Frontal cortex (tissue), 4 donors: ENCODE measurements around the gene GUCY2F. TPM values are rescaled to one million over a fixed set of nuclear protein-coding genes. Genes with fewer than 3 reads are reported as not detected.
A peak's percentile ranks its signal among the peaks of the same experiment; 100 is the strongest.

Experiments
- DNase-seq, 2 donors: peaks; one replicate each; pipeline ENCODE4 v3.0.0; 2012; ENCODE audit warnings: low spot score in 2 of 2
- FAIRE-seq: peaks from 2 replicates; lab custom pipeline; 2012; peaks lifted over from hg19 to GRCh38; lab: Jason Lieb, UNC
- total RNA-seq: library from RNA; depleted of rRNA; stranded (reverse); fragments of >200 nt; gene quantifications from one replicate; pipeline ENCODE4 v1.2.3, GENCODE V29; 2014
- donor health status: control.
- donor health status: control.
- donor health status: control.

Gene GUCY2F
- total RNA-seq, 1 donor from 2014 or later = not detected

DNA sequence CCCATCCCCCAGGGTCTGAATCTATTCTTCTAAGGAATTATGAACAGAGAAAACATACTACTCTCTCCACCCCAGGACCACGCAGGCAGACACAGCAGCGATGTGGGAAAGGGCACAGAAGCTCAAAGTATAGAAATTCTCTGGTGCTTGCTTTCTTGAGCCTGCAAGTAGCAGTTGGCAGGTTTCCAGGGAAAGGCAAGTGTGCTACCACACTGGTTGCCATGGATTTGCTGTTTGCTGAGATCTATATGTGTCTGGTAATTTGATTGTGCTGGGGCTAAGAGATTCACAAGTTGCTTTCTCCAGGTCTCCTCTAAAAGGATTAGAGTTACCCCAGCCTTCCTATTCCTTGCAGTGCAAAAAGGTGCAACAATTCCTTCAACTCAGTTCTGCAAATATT lies 83.1 kb downstream of the GUCY2F start:
- DNase-seq (no peak), FAIRE-seq (no peak)

DNA sequence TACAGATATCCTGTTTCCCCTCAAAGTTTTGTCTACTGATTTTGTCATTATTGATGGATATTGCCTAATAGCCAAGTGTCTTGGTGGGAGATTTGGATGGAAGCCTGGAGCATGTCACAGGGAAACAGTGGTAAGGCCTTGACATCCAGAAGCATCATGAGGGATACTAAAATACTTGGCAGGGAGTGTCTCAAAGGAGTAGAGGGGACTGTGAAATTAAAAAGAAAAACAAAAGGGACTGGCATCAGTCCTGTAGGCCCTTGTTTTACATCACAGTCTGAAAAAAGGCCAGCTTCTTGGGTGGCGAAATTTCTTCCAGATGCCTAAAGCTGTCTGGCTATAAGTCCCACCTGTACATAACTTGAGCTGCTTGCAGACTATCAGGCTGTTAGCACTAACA lies 83.8 kb downstream of the GUCY2F start:
- DNase-seq = no peak
- no peak for FAIRE-seq

DNA sequence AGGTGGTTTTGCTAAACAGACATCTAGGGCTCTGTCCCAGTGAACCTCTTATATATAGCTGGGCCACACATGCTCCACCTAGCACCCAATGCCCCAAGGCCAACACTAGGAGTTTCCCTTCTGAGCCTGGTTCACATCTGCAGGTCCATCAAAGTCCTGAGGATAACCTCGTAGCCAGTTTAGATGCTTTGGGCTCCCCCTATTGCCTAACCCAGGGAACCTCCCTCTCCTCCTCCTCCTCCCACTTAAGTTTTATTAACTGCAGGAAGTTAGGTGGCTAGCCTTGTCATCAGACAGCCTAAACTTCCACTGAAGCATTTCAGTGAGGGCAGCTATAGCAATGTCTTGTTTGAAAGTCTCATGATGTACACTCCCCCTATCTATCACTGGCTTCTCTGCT lies 88.0 kb downstream of the GUCY2F start:
- FAIRE-seq = no peak
- no peak for DNase-seq

DNA sequence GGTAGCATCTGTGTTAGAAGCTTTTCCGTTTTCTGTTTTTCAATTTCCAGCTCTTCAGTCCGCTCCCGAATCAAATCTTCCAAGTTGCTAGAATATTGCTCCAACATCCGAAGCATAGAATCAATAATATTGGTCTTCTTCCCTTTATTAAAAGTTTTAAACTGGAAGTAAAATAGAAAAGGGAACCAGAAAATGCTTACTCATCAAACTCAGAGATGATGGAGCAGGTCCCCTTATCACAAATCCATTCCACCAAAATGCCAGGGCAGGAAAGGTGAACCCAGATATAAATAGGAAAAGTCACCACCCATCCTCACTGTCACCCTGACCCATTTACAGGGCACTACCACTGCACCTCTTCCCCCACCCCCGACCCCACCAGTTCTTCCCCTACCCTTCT lies 89.0 kb downstream of the GUCY2F start:
- FAIRE-seq (no peak), DNase-seq (no peak)

DNA sequence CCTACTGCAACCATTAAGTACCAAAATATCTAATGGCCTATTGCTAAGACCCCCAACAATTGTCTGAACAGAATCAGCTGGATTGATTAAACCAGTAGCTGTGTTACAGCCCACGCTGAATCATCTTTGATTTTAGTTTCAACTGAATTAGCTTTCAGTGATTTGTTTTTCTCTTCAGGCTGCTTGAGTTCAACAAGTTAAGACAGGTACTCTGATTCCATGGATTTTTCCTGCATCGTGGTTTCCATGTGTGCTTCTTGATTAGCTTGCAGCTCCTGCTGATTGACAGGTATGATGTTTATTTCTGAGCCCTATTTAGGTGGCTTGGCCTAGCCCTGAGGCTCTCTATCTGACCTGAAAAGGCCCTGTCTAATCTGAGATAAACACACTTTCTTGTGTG lies 91.3 kb downstream of the GUCY2F start:
- FAIRE-seq (no peak), DNase-seq (no peak)

DNA sequence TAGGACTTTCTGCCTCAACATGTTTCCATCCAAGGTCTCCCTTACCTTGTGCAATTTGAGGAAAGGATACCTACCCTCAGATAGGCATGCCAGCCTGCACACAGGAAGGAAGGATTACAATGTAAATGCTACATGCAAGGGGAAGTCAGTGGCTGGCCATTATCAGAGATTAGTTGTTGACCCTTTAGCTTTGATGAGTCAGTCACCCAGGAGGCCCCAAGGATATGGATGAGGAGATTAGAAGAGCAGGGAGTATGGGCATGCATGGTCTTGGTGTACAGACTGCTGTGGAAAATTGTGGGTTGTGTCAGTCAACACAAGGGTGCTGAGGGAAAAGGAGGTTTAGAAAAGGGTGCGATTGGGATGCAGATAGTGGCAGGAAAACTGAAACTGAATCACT lies 92.0 kb downstream of the GUCY2F start:
- FAIRE-seq = no peak
- DNase-seq = no peak

DNA sequence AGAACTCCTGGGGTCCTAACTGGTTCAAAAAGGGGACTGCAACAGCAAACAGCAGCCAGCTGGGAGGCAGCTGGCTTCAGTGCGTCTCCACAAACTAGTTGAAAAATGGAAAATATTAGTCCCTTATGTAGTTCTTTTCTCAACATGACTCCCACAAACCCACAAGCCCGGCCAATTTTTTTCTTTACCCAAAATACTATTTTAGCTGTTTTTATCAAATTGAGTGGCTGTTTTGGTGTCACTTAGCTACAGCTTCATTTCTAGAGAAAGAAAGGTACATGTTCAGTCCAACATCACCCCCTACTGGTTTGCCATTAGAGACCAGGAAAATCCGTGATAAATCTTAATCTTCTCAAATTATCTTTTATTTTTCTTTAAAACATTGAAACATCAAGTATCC lies 97.2 kb downstream of the GUCY2F start:
- no peak for FAIRE-seq
- DNase-seq = peak in 1 of 2 donors; percentile 4

DNA sequence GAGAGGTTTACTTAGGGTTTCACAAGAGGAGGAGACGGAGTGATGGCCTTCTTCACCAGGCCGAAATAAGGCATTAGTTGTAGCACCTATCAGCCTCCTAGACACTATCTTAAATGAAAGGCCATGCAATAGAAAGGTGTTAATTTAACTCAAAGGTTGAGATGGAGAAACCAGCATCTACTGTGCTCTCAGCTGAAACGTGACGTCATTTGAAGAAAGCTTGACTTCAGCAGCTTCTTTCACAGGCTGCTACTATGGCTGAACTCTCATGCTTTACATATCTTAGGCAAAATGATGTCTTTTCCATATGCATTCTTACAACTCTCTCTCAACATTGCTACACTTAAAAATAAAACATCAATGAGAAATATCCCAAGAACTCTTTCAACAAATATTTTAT lies 99.6 kb downstream of the GUCY2F start:
- FAIRE-seq (no peak), DNase-seq (no peak)

DNA sequence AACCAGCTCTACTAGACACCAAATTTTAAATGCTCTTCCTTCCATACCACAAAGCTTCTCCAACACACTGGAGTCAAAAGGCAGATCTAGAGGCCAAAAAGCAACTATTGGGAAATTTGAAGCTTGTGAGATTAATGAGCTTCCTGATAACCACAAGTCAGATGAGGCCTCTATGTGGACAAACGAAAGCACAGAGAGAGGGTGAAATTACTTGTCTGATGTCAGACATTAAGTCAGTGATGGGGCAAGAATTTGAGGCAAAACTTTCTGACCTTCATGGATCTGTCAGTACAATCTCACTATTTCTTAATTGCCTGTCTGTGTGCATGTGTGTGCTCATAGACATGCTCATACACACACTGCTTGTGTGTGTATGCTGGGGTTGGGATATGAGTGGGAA lies 103.6 kb downstream of the GUCY2F start:
- DNase-seq (no peak), FAIRE-seq (no peak)

DNA sequence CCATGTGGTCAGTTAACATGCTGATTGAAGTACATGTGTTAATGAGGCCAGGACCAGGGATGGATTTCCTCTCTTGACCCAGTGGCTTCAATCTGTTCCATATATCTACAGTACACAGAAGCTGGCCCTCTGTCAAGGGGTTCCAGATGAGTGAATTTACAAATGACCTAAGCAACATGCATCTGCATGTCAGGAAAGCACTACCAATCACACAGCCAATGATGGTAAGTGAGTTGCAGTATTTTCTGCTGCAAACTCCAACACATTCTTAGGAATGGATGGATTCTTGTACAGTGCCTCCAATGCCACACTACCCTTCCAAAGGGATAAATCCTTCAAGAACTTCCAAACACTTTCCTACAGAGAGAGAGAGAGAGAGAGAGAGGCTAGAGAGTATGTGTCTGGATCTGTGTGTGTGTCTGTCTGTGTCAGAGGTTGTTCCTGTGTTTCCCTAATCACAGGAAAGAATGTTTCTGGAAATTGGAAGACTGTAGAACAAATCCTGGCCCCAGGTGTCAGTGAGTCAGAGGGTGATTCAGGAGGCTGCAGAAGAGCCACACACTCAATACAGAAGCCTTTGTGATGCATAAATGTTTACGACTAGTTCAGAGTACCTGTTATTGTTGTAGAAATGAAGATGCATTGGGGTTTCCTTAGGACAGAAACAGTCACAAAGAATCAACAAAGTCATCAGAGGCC lies 107.5 kb downstream of the GUCY2F start:
- DNase-seq (no peak), FAIRE-seq (no peak)

DNA sequence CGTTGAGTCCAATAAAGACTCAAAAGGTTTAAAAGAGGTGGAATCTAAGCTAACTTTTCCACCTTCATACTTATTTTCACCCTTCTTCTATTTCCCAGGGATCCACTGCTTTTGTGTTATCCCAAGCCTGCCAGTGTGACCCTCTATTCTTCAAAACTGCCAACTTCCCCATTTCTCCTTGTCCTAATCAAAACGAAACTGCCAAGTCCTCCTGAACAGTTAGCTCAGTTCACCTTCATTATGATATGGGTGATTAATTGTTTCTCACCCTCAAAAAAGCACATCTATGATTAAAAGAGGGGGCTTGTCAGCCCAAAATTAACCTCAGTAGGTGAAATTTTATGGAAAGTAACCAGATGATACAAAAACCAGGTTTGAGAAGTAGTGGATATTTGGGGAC lies 108.4 kb downstream of the GUCY2F start:
- DNase-seq (no peak), FAIRE-seq (no peak)

DNA sequence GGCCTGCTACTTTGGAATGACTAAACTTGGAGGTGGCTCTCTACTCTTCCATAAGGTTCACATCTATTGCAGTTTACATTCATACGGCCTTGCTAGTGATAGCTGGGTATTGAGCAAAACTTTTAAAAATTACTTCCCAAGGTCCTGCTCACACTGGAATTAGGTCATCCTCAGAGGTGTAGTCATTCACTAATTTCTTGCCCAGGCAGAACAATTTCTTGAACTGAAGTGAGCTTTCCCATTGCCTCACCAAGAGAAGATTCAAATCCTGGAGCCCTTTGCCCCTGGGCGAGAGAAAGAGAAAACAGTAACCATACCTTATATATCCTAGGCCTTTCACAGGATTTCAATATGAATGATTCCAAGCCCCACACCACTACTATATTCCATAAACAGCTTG lies 109.2 kb downstream of the GUCY2F start:
- DNase-seq (no peak), FAIRE-seq (no peak)

DNA sequence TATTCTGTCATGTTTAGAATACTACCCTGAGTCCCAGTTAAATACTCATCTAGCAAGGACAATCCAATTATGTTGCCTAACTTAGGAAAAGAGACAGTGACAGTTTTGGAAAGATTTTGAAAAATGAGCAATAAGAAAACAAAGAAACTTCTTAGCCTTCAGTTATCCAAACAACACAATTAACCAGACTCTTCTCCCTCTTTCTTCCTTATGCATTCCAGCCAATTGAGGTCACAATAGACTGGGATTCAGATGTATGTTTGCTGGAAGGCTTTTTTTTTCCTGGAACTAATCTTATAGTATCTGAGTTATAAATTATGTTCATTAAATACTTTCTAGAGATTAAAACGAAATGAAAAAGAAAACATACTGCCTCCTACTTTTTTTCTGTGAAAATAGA lies 109.6 kb downstream of the GUCY2F start:
- DNase-seq = no peak
- FAIRE-seq = no peak

DNA sequence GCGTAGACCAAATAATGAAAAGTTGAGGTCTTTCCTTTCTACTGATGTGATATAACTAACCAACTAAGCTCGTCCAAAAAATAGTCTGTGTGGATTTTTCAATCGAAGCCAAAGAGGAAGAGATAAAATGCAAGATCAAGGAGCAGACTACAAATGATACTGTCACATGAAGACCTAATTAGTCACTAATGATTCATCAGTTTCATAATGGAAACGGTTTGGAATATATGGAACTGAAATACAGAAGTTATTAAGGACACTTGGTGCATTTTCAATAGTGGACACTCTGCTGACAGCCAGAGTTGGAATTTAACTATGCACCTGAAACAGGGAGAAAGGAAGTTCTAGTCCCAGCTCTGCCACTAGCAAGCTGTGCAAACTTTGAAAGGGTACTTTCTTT lies 119.8 kb downstream of the GUCY2F start:
- FAIRE-seq (no peak), DNase-seq (no peak)

DNA sequence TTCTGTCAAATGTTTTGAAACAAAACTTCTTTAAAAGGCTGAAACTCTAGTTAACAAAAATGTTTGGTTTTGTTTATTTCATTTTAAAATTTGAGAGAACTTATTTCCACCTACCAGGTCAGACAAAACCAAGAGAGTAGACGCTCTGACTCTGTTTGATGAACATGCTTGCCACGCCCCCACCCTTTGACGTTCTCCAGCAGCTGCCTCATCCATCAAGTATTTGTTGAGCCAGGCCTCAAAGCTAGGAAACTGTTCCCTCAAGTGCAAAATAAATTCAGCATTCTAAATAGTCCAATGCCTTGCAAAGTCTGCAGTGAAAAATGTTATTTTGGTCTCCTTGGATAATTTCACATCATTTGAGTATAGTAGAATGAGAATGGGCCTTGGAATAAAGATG lies 121.6 kb downstream of the GUCY2F start:
- DNase-seq = no peak
- no peak for FAIRE-seq

DNA sequence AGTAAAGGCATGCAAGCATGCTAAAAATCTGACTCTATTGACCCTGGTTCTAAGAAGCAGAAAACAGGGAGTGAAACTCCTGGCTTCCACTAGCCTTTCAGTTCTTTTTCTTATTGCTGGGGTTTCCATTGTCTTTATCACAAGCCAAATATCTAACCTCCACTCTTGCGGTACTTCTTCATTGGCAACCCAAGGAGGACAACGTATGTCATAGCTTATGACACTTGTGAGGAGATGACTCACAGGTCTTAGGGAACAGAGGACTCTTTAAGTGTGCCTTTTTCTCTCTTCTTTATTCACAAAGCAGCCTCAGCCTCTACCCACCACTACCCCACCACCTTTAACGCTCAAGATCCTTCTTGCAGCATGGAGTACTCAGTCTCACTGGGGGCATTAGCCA lies 124.2 kb downstream of the GUCY2F start:
- no peak for DNase-seq
- no peak for FAIRE-seq

DNA sequence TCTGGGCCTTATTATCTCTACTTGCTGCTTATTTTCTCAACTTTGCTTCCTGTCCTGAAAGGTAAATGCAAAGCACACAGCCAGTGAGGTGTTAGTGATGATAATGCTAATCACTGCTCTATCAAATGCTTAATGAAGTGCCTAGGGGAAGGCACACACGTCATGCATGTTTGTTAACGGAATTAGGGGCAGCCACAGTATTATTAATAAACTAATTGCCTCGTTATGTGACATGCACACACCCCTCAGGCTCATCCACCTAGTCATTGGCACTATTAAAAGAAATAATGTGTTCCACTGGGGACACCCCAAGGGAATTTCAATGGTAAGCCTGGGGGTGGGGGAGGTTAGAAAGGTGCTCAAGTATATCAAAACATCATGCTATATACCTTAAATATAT lies 125.2 kb downstream of the GUCY2F start:
- DNase-seq (no peak), FAIRE-seq (no peak)

DNA sequence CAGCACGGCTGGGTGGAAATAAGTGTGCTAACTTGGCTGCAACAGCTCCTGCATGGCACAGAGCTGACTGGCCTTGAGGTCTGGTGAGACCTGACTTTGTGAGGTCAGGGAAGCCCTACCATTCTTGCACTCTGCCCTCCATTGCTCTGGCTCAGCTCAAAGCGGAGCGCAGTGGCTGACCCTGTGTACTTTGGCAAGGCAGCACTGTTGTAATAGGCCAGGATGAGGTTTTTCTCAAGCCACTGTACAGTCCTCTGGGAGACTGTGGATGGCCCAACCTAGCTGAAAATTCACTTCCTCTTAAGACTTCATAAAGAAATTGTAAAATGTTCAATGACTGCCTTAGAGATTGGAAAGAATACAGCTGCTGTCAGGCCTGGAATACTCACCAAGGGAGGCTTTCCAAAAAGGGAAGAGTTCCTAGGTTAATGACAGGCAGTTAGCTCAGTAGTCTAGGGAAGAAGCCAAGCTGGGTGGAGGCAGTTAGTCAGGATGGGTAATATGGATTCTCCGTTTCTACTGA lies 129.8 kb downstream of the GUCY2F start:
- no peak for DNase-seq
- no peak for FAIRE-seq

DNA sequence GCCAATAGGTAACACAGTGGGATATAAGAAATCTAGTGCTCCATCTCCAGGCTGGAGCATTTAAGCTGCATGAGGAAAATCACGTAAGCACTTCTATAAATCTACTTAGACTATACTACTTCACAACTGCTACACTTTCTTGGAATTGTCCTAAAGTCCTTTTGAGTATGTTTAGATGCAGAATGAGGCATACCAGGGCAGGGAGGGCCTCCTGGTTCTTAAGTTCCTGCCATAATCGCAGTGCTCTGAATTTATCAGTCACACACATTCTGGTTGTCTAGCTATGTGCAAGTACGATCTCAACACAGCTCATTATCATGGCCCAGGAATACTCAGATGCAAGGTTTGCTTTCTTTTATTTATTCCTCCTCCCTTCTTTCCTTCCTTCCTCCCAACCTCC lies 130.3 kb downstream of the GUCY2F start:
- DNase-seq = no peak
- no peak for FAIRE-seq

DNA sequence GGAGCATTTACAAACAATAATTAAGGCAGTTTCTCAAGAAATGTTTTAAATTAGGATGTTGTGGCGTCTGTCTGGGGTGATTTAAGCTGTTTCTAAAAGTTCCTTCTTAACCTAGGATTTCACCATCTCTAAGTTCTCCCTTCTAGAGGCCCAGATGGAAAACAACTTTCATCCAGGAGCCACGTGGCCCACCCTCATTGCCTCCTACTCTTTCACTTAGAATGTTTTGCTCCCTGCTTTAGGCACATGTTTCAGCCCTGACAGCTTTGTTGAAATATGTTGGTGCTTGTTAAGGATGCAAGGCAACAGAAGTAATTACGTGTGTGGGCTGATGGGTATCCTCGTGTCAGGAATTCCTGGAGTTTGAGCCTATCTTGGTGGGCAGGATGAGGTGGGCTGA lies 131.3 kb downstream of the GUCY2F start:
- no peak for FAIRE-seq
- DNase-seq = no peak

DNA sequence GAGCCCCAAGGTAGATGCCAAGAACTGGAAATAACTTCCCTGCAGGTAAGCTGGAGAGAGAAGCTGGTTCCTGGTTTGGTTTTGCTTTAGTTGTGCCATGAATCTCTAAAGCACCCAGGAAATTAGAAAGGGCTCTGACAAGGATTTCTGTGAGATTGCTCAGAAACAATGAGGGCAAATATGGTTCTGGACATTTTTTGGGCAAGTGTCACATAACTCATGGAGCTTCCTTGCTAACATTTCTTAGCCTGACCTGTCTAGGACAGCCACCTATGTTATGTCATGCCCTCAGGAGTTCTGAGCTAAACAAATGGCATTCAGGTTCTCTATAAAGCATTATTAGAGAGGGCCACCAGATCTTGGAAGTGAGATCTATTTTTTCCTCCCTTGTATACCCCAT lies 131.8 kb downstream of the GUCY2F start:
- FAIRE-seq (no peak), DNase-seq (no peak)

DNA sequence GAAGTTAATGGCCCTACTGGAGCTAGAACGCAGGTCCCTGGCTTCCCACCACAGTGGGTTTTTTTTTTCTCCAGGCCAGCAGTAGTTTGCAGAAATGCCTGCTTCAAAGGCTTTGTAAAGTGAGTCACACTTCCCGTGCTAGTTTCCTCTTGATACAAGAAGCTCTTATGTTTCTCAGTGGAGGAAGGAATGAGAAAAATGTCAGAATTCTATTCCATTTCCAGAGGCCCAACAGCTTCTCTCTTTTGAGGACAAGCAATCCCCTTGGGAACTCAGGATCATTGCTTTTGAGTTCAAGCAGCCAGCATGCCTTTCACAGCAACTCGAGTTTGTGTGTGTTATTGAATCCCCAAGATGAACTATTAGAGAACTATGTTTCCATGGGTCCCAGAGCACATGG lies 134.3 kb downstream of the GUCY2F start:
- no peak for DNase-seq
- FAIRE-seq = no peak
